K562 (cell line): Measurements from ENCODE around the gene NFKB2. TPM values are rescaled to one million over a fixed set of nuclear protein-coding genes. Genes with fewer than 3 reads are reported as not detected.

Experiments
- ATAC-seq: fragments of 200-7000 bp; cut with Tn5 transposase; 3 replicates; pipeline ENCODE4 v1.9.1; 2020; ENCODE audit warnings: moderate library complexity
- BruUV-seq: library from RNA; stranded (reverse); fragments of 400-500 nt; replicated peaks from 2 replicates; lab custom pipeline; 2021; lab: Mats Ljungman, UMichigan
- CTCF ChIA-PET: fragments of 300-600 bp; formaldehyde crosslinking; extraction: SDS; loops from one replicate; lab custom pipeline; 2021; ENCODE audit warnings: low intra/inter-chr PET ratio; lab: Yijun Ruan, JAX
- POLR2A ChIA-PET: fragments of 300-600, 350-650 bp; sonication (Branson Sonifier 250); formaldehyde crosslinking; extraction: SDS; loops from one replicate; lab custom pipeline; 2021; ENCODE audit warnings: antibody characterized with exemption, inconsistent platforms; lab: Yijun Ruan, JAX
- DNase-seq, 4 experiments: peaks; one replicate each; pipeline versions ENCODE4 v3.0.0 to v3.0.0-alpha.2; 2011 to 2018; ENCODE audit warnings: low spot score in 3 of 4, mixed read lengths in 3 of 4; ENCODE audit errors: extremely low read depth in 1 of 4
- FAIRE-seq: peaks from 2 replicates; lab custom pipeline; 2011; peaks lifted over from hg19 to GRCh38; lab: Jason Lieb, UNC
- H2AFZ ChIP-seq: 2 replicates; pipeline ENCODE4 v1.6.0; 2011; ENCODE audit warnings: low read depth, low read length, control low read depth, inconsistent platforms
- H3K27ac ChIP-seq: fragments of 200-600 bp; 3 replicates; pipeline ENCODE4 v1.8.0; 2011; ENCODE audit warnings: low read depth, mild to moderate bottlenecking, control low read depth, inconsistent platforms, low read length, moderate library complexity, mixed read lengths; ENCODE audit errors: extremely low read depth
- H3K27me3 ChIP-seq, 2 experiments: fragments of 300-600 bp in 1 of 2; 2 replicates in 1 of 2; 3 replicates in 1 of 2; pipeline versions ENCODE4 v1.6.0 to v1.8.0; 2011; ENCODE audit warnings: inconsistent platforms in 2 of 2, low read length in 2 of 2, mild to moderate bottlenecking in 1 of 2, mixed read lengths in 1 of 2, moderate library complexity in 1 of 2; ENCODE audit not compliant: control insufficient read depth in 2 of 2, insufficient read depth in 2 of 2
- H3K36me3 ChIP-seq: fragments of 300-600 bp; 3 replicates; pipeline ENCODE4 v1.8.0; 2011; ENCODE audit warnings: mild to moderate bottlenecking, low read length, inconsistent platforms; ENCODE audit not compliant: control insufficient read depth, insufficient read depth
- H3K4me1 ChIP-seq, 2 experiments: fragments of 200-600 bp in 1 of 2; replicated peaks in 1 of 2; 2 replicates in 1 of 2; 3 replicates in 1 of 2; pipeline versions ENCODE4 v1.5.1 to v1.8.0; 2011; ENCODE audit warnings: inconsistent platforms in 2 of 2, low read length in 2 of 2, mild to moderate bottlenecking in 1 of 2, mixed read lengths in 1 of 2, moderate library complexity in 1 of 2; ENCODE audit not compliant: control insufficient read depth in 2 of 2, insufficient read depth in 2 of 2
- H3K4me2 ChIP-seq: 2 replicates; pipeline ENCODE4 v1.6.1; 2011; ENCODE audit warnings: low read length, control low read depth, inconsistent platforms, mixed read lengths; ENCODE audit not compliant: insufficient read depth
- H3K4me3 ChIP-seq: fragments of 200-600 bp; sonication (generic), shearing (Covaris generic); 2 replicates; pipeline ENCODE4 v1.5.1; 2016; ENCODE audit warnings: control low read depth, inconsistent platforms
- H3K79me2 ChIP-seq: fragments of 200-600 bp; 3 replicates; pipeline ENCODE4 v1.8.0; 2011; ENCODE audit warnings: low read length, inconsistent platforms; ENCODE audit not compliant: control insufficient read depth, insufficient read depth
- H3K9ac ChIP-seq, 2 experiments: 2 replicates each; pipeline versions ENCODE4 v1.6.0 to v1.6.1; 2011; ENCODE audit warnings: low read depth in 2 of 2, low read length in 2 of 2, control low read depth in 1 of 2, inconsistent platforms in 1 of 2, mild to moderate bottlenecking in 1 of 2, mixed read lengths in 1 of 2; ENCODE audit not compliant: insufficient read depth in 1 of 2
- H3K9me1 ChIP-seq: one replicate; pipeline ENCODE4 v1.6.0; 2011; ENCODE audit warnings: inconsistent platforms, mild to moderate bottlenecking, low read length, moderate library complexity; ENCODE audit not compliant: control insufficient read depth, insufficient read depth
- H3K9me3 ChIP-seq: replicated peaks from 2 replicates; pipeline ENCODE4 v1.5.1; 2011; ENCODE audit warnings: low read depth, low read length, inconsistent platforms; ENCODE audit not compliant: control insufficient read depth, insufficient read depth
- H4K20me1 ChIP-seq: replicated peaks from 2 replicates; pipeline ENCODE4 v1.6.1; 2011; ENCODE audit warnings: low read length, inconsistent platforms, mixed read lengths; ENCODE audit not compliant: control insufficient read depth, insufficient read depth
- FOXJ2 ChIP-seq: fragments of 200-800 bp; sonication (Bioruptor generic); IDR thresholded peaks from 2 replicates; pipeline ENCODE4 v1.6.1; 2016; ENCODE audit warnings: missing genetic modification characterization, missing compliant biosample characterization
- NFATC3 ChIP-seq: fragments of 450-650 bp; IDR thresholded peaks from 2 replicates; pipeline ENCODE4 v1.6.1; 2017; ENCODE audit warnings: mild to moderate bottlenecking
- POLR2G ChIP-seq: fragments of 200-400 bp; formaldehyde crosslinking; IDR thresholded peaks from 2 replicates; pipeline ENCODE4 v1.6.1; 2017; ENCODE audit warnings: low read depth, mild to moderate bottlenecking, antibody characterized with exemption, low read length, moderate library complexity
- SRF ChIP-seq, 2 experiments: fragments of 250-450, 450-650 bp in 1 of 2; sonication (Bioruptor Pico) in 1 of 2; sonication (generic) in 1 of 2; formaldehyde crosslinking; IDR thresholded peaks; 2 replicates each; pipeline versions ENCODE4 v1.5.0 to v1.5.1; 2020 to 2022; ENCODE audit warnings: mild to moderate bottlenecking in 1 of 2, missing genetic modification reagents in 1 of 2
- ZNF316 ChIP-seq: fragments of 450-650 bp; IDR thresholded peaks from 2 replicates; pipeline ENCODE4 v1.6.1; 2016
- ZNF586 ChIP-seq: fragments of 450-650 bp; formaldehyde crosslinking; conservative IDR thresholded peaks from 2 replicates; pipeline ENCODE4 v1.4.0; 2020; ENCODE audit warnings: mild to moderate bottlenecking, moderate library complexity
- ZNF830 ChIP-seq: fragments of 250-450 bp; sonication (Bioruptor Pico); IDR thresholded peaks from 2 replicates; pipeline ENCODE4 v1.5.0; 2021; ENCODE audit warnings: mild to moderate bottlenecking
- WGBS: fragments of 100-300 bp; shearing (Covaris generic); methylation state at CpG from one replicate; pipeline ENCODE4 v1.1.6; 2016; ENCODE audit warnings: low coverage, mixed read lengths; ENCODE audit not compliant: insufficient coverage; ENCODE audit errors: missing lambda C conversion rate; 5-methylcytosine and 5-hydroxymethylcytosine counted together
- in situ Hi-C: fragments of 300-500 bp; cut with MboI; formaldehyde crosslinking; loops from 4 replicates; pipeline ENCODE4 v1.15.0; 2018; ENCODE audit warnings: inconsistent platforms, mixed read lengths
- intact Hi-C: fragments of 100-400 bp; cut with micrococcal nuclease; formaldehyde crosslinking; loops from 2 replicates; pipeline ENCODE4 v1.14.2; 2022
- polyA plus RNA-seq, 8 experiments: library from polyadenylated mRNA; depleted of rRNA in 4 of 8; stranded (reverse) in 5 of 8; unstranded in 3 of 8; fragments of >200 nt; fragmentation: Nextera tagmentation in 2 of 8; fragmentation: Illumina TruSeq in 1 of 8; extraction: Ambion mirVana in 2 of 8; extraction: Trizol in 1 of 8; gene quantifications; 2 replicates each; pipeline versions ENCODE4 v1.2.1 to v1.2.3, GENCODE V29; 2011 to 2014; ENCODE audit warnings: inconsistent platforms in 1 of 8, missing spikeins in 1 of 8
- total RNA-seq, 7 experiments: library from RNA; depleted of rRNA in 6 of 7; stranded (reverse); fragments of >200 nt in 6 of 7; fragmentation: Illumina TruSeq in 2 of 7; extraction: Trizol in 2 of 7; gene quantifications; 2 replicates each; pipeline versions ENCODE4 v1.2.1 to v1.2.3, GENCODE V29; 2011 to 2021; ENCODE audit warnings: low replicate concordance in 1 of 7
- TF ChIP-seq, protein P1 (sequence below): fragments of 450-650 bp; IDR thresholded peaks from 2 replicates; pipeline ENCODE4 v1.6.1; 2016; ENCODE audit warnings: missing biosample characterization, missing genetic modification characterization
- TF ChIP-seq, protein P2 (sequence below): fragments of 250-450 bp; sonication (Bioruptor Pico); IDR thresholded peaks from 2 replicates; pipeline ENCODE4 v1.4.0; 2020; ENCODE audit warnings: mild to moderate bottlenecking

Gene NFKB2
- total and polyA plus RNA-seq, 9 of the 15 experiments (the other 6 are each of a cell fraction or from before 2014, with no cell fraction given), result 0.07 to 20.3 (median 7.9) TPM

DNA sequence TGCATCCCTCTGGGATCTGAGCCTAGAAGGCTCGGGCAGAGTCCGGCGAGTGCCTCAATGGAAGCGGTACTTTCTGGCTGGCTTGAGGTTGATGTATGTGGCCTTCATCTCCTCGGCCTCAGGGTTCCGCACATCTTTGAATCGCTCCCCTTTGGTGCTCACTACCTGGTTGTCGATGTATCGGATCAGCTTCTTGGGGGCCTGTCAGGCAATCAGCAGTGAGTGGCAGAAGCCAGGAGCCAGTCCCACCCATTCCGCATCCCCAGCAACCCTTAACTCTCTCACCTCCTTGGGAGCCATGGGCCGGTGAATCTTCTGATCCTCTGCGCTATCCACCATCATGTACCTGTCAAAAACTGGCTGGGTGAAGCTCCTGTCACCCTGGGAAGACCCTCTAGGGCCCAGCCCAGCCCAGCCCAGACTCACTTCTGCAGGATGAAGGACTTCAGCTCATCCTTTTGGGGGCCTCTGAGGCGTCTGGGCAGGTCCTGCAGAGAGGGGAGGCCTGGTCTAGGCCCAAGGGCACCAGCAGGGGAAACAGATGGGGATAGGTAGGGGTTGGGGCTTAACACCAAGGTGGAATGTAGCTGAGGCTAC, 28.0 kb downstream of the NFKB2 start (continued):
- TF ChIP-seq SRF (CRISPR knock-in tag; IDR thresholded peaks at IDR 0.05) (no peak), NFATC3 (no peak), ZNF316 (no peak), ZNF830 (no peak), FOXJ2 (no peak), ZNF586 (CRISPR knock-in tag) (no peak)
- TF ChIP-seq, protein P1, sequence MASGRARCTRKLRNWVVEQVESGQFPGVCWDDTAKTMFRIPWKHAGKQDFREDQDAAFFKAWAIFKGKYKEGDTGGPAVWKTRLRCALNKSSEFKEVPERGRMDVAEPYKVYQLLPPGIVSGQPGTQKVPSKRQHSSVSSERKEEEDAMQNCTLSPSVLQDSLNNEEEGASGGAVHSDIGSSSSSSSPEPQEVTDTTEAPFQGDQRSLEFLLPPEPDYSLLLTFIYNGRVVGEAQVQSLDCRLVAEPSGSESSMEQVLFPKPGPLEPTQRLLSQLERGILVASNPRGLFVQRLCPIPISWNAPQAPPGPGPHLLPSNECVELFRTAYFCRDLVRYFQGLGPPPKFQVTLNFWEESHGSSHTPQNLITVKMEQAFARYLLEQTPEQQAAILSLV (tag), result no peak

DNA sequence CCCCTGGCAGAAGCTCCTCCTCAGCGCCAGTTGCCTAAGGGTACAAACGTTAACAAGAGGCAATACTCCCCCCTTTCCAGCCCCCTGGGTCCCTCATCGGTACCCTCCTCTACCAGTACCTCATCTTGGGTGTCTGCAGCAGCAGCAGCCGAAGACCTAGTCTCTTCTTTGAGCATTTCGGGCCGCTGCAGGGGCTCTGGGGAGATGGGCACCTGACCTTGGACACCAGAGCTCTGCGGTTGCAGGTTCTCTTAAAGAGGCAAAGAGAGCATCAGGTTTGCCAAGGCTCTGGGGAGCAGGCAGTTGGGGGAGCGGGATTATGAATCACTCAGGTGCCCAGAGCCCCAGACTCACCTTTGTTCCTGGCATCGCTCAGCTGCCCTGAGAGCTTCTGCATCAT, 28.6 kb downstream of the NFKB2 start:
- no peak for ATAC-seq

More for the DNA sequence above, 28.6 kb downstream of the NFKB2 start:
- FAIRE-seq (no peak), DNase-seq (no peak)
- no peaks in the 10 kb centered on the region for H3K9me3 ChIP-seq
- no TSS peak for BruUV-seq
- H3K4me3 ChIP-seq, result no peak overlapping the region
- no peaks in the 10 kb centered on the region for H4K20me1 ChIP-seq
- intact Hi-C loops, result loop anchor here (5.0 kb wide), 1 partner anchor 38 kb away; no protein-coding TSS in a partner anchor
- in situ Hi-C loops, result no loop called here
- H3K9ac ChIP-seq, result no peak overlapping the region
- no peak overlapping the region for H3K4me2 ChIP-seq
- H3K79me2 ChIP-seq, result peaks cover 25% of the 10 kb centered on the region
- H3K27me3 ChIP-seq, result no peaks in the 10 kb centered on the region
- no peak overlapping the region for H2AFZ ChIP-seq
- TF ChIP-seq, protein P2, sequence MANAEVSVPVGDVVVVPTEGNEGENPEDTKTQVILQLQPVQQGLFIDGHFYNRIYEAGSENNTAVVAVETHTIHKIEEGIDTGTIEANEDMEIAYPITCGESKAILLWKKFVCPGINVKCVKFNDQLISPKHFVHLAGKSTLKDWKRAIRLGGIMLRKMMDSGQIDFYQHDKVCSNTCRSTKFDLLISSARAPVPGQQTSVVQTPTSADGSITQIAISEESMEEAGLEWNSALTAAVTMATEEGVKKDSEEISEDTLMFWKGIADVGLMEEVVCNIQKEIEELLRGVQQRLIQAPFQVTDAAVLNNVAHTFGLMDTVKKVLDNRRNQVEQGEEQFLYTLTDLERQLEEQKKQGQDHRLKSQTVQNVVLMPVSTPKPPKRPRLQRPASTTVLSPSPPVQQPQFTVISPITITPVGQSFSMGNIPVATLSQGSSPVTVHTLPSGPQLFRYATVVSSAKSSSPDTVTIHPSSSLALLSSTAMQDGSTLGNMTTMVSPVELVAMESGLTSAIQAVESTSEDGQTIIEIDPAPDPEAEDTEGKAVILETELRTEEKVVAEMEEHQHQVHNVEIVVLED (CRISPR knock-in tag), result no peak
- TF ChIP-seq POLR2G, result 0 out of 2 replicates have a peak, but pooled peaks have one; percentile 17
- ChIA-PET POLR2A (interaction anchor here (0.6 to 5.3 kb wide), 6 partner anchors 8 to 55 kb away, joined by 3 to 34 read pairs (median 4); partner anchors contain the start of gene CUEDC2), CTCF (no interaction called here)
- H3K9me1 ChIP-seq, result no peaks in the 10 kb centered on the region
- H3K4me1 ChIP-seq, result peaks cover 11 to 43% of the 10 kb centered on the region in 2 experiments; a peak in 4 of 5 replicates
- no peak overlapping the region for H3K27ac ChIP-seq
- 89% methylated on average over 6 of the region's 9 CpGs for WGBS
- peaks cover 17% of the 10 kb centered on the region; the same call in 2 of the 3 replicates for H3K36me3 ChIP-seq
